Epithelial cell of proximal tubule (primary cell): ENCODE results near the gene TVP23A. TPM values are rescaled to one million over a fixed set of nuclear protein-coding genes. Genes with fewer than 3 reads are reported as not detected.

Experiments
- DNase-seq: peaks from one replicate; pipeline ENCODE4 v3.0.0-alpha.2; 2011; ENCODE audit warnings: low read depth
- H3K4me3 ChIP-seq: 2 replicates; pipeline ENCODE4 v1.5.1; 2011; ENCODE audit warnings: low read depth, mild to moderate bottlenecking, low read length
- CTCF ChIP-seq: conservative IDR thresholded peaks from 2 replicates; pipeline ENCODE4 v1.5.1; 2012; ENCODE audit warnings: low read depth, mild to moderate bottlenecking, low read length
- total RNA-seq: library from RNA; depleted of rRNA; stranded (reverse); fragments of >200 nt; gene quantifications from 2 replicates; pipeline ENCODE4 v1.2.3, GENCODE V29; 2015

Gene TVP23A
- total RNA-seq, 1 donor from 2014 or later = not detected

DNA sequence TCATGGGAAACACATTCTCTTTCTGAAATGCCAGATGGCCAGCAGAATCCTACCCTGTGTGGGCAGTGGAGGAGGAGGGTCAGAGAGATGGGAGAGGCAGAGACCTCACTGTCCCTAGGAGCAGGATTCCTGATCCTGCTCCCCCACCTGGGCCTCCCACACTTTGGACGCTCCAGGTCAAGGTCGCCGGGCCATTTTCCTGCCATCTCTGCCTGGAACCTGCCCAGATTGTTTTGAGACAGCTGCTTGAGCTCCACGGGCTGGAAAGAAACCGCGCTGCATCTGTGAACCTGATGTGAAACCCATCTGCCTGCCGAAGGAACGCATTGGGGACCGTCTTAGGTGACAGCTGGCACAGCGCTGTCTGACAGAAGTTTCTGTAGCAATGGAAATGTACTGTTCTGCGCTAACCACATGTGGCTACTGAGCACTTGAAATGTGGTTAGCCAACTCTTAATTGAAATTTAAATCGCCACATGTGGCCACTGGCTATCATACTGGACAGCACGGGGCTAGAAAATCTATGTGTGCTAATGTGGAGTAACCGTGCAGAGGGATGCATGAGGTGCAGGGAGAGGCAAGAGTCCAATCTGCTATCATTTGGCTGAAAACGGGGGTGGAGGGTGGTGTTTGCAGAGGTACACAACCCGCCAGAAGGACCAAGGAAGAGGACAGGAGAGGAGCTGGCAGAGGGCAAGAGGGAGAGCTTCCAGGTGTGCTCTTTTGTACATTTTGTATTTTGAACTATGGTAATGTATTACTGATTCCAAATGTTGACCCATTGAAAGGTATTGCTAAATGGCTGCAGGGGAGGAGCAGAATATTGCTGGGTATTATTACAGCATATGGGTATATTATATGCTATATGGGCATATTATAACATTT, 90.3 kb downstream of the TVP23A start:
- DNase-seq = no peak
- TF ChIP-seq CTCF = no peak

More for the DNA sequence above, 90.3 kb downstream of the TVP23A start:
- H3K4me3 ChIP-seq = no peak overlapping the region

Other genes starting within 250 kb of the TVP23A start
- 6.5 and 12.5 TPM in 2 replicates for gene EMP2, start 238.2 kb downstream of the TVP23A start, total RNA-seq
- gene TEKT5, start 123.9 kb downstream of the TVP23A start, total RNA-seq = not detected in 2 replicates
- 41.4 and 44.2 TPM in 2 replicates for gene NUBP1, start 75.0 kb downstream of the TVP23A start, total RNA-seq
- gene CIITA, start 58.4 kb upstream of the TVP23A start, total RNA-seq = 0.14 TPM in 1 of 2 replicates, not detected in the other
- gene DEXI, start 123.7 kb upstream of the TVP23A start, total RNA-seq = 43.9 and 63.4 TPM in 2 replicates
- 11.3 and 15.6 TPM in 2 replicates for gene CLEC16A, start 125.8 kb upstream of the TVP23A start, total RNA-seq